ENCODE data around the gene BTBD10. TPM values are rescaled to one million over a fixed set of nuclear protein-coding genes. Genes with fewer than 3 reads are reported as not detected.

The BTBD10 gene
- total RNA-seq, 1 experiment from 2014 or later, result 30.2 TPM

- H4K20me1 ChIP-seq (ENCODE audit: low read length), result no peaks in the 10 kb centered on the region
- no peak overlapping the region for H3K4me2 ChIP-seq (ENCODE audit: low read length)
- H3F3A ChIP-seq (ENCODE audit: low read length, unreplicated experiment), result no peaks in the 10 kb centered on the region
- H3K4me1 ChIP-seq (ENCODE audit: insufficient read depth, low read length), result no peaks in the 10 kb centered on the region
- peaks cover 7% of the 10 kb centered on the region; the same call in 1 of the 2 replicates for H3K36me3 ChIP-seq (ENCODE audit: low read depth, low read length)
- no peaks in the 10 kb centered on the region for H3K9me2 ChIP-seq (replicated peaks; ENCODE audit: low read length)
- ChIA-PET POLR2A (ENCODE audit: unreplicated experiment) (no interaction called here), CTCF (no interaction called here)
- no peak overlapping the region for H3K4me3 ChIP-seq (ENCODE audit: low read length)
- no peak overlapping the region for H3K9ac ChIP-seq (ENCODE audit: low read length)
- no peak for TF ChIP-seq EZH2phosphoT487 (IDR thresholded peaks at IDR 0.05; ENCODE audit: borderline replicate concordance, low read length)
- TF ChIP-seq CTCF (conservative IDR thresholded peaks at IDR 0.05; ENCODE audit: low read depth, low read length), result no peak
- TF ChIP-seq EZH2 (IDR thresholded peaks at IDR 0.05; ENCODE audit: low read length, unreplicated experiment), result no peak
- H2AFZ ChIP-seq (ENCODE audit: low read length), result no peak overlapping the region
- BruUV-seq (replicated peaks), result no TSS peak
- no peaks in the 10 kb centered on the region for H3K79me2 ChIP-seq (ENCODE audit: low read length)
- intact Hi-C loops (cut with micrococcal nuclease), result no loop called here
- H3K27ac ChIP-seq (ENCODE audit: low read length), result no peak overlapping the region
- no peak for DNase-seq
- no peaks in the 10 kb centered on the region for H3K9me3 ChIP-seq (ENCODE audit: low read length)
- no peaks in the 10 kb centered on the region for H3K27me3 ChIP-seq (ENCODE audit: low read length)
- no peak for ATAC-seq
Measured at GRCh38 chr11:13388741-13389140, 74.3 kb downstream of the BTBD10 start.

GRCh38 chr11:13386567-13386966 is 76.5 kb downstream of the BTBD10 start:
- ChIA-PET POLR2A (ENCODE audit: unreplicated experiment) (no interaction called here), CTCF (interaction anchor here (0.7 kb wide), 1 partner anchor 8 kb away, joined by 3 read pairs; no protein-coding TSS in a partner anchor)
- H3K27me3 ChIP-seq (ENCODE audit: low read length), result no peaks in the 10 kb centered on the region
- BruUV-seq (replicated peaks), result no TSS peak
- no peaks in the 10 kb centered on the region for H4K20me1 ChIP-seq (ENCODE audit: low read length)
- no peaks in the 10 kb centered on the region for H3F3A ChIP-seq (ENCODE audit: low read length, unreplicated experiment)
- no peaks in the 10 kb centered on the region for H3K79me2 ChIP-seq (ENCODE audit: low read length)
- H3K9me3 ChIP-seq (ENCODE audit: low read length), result no peaks in the 10 kb centered on the region
- DNase-seq (no peak), ATAC-seq (peak; percentile 27; the same call in 1 of the 2 replicates)
- H3K4me2 ChIP-seq (ENCODE audit: low read length), result no peak overlapping the region
- no peaks in the 10 kb centered on the region for H3K4me1 ChIP-seq (ENCODE audit: insufficient read depth, low read length)
- intact Hi-C loops (cut with micrococcal nuclease), result no loop called here
- H3K27ac ChIP-seq (ENCODE audit: low read length), result no peak overlapping the region
- H3K36me3 ChIP-seq (ENCODE audit: low read depth, low read length), result peaks cover 7% of the 10 kb centered on the region; the same call in 1 of the 2 replicates
- no peak overlapping the region for H2AFZ ChIP-seq (ENCODE audit: low read length)
- H3K9ac ChIP-seq (ENCODE audit: low read length), result no peak overlapping the region
- H3K4me3 ChIP-seq (ENCODE audit: low read length), result no peak overlapping the region
- TF ChIP-seq EZH2 (IDR thresholded peaks at IDR 0.05; ENCODE audit: low read length, unreplicated experiment), result no peak
- TF ChIP-seq EZH2phosphoT487 (IDR thresholded peaks at IDR 0.05; ENCODE audit: borderline replicate concordance, low read length), result no peak
- no peak for TF ChIP-seq CTCF (conservative IDR thresholded peaks at IDR 0.05; ENCODE audit: low read depth, low read length)
- H3K9me2 ChIP-seq (replicated peaks; ENCODE audit: low read length), result no peaks in the 10 kb centered on the region

GRCh38 chr11:13384908-13385640 is 77.9 kb downstream of the BTBD10 start:
- POLR2A ChIA-PET (ENCODE audit: unreplicated experiment), result no interaction called here
- H3F3A ChIP-seq (ENCODE audit: low read length, unreplicated experiment), result no peaks in the 10 kb centered on the region
- H3K9ac ChIP-seq (ENCODE audit: low read length), result no peak overlapping the region
- ATAC-seq (peak; percentile 60), DNase-seq (peak; percentile 52)
- intact Hi-C loops (cut with micrococcal nuclease), result loop anchor here (1.0 kb wide), 1 partner anchor 202 kb away; no protein-coding TSS in a partner anchor
- H3K4me3 ChIP-seq (ENCODE audit: low read length), result no peak overlapping the region
- H3K79me2 ChIP-seq (ENCODE audit: low read length), result no peaks in the 10 kb centered on the region
- no peak overlapping the region for H2AFZ ChIP-seq (ENCODE audit: low read length)
- no peaks in the 10 kb centered on the region for H3K27me3 ChIP-seq (ENCODE audit: low read length)
- H3K4me1 ChIP-seq (ENCODE audit: insufficient read depth, low read length), result no peaks in the 10 kb centered on the region
- no peak for TF ChIP-seq EZH2 (IDR thresholded peaks at IDR 0.05; ENCODE audit: low read length, unreplicated experiment)
- TF ChIP-seq CTCF (conservative IDR thresholded peaks at IDR 0.05; ENCODE audit: low read depth, low read length), result peak; percentile 78
- no peak for TF ChIP-seq EZH2phosphoT487 (IDR thresholded peaks at IDR 0.05; ENCODE audit: borderline replicate concordance, low read length)
- no peaks in the 10 kb centered on the region for H3K9me3 ChIP-seq (ENCODE audit: low read length)
- no peaks in the 10 kb centered on the region for H3K9me2 ChIP-seq (replicated peaks; ENCODE audit: low read length)
- no peak overlapping the region for H3K4me2 ChIP-seq (ENCODE audit: low read length)
- peaks cover 7% of the 10 kb centered on the region; the same call in 1 of the 2 replicates for H3K36me3 ChIP-seq (ENCODE audit: low read depth, low read length)
- CTCF ChIA-PET, result interaction anchor here (0.6 to 1.4 kb wide), 8 partner anchors 14 to 497 kb away, joined by 3 to 10 read pairs (median 3); no protein-coding TSS in a partner anchor
- H4K20me1 ChIP-seq (ENCODE audit: low read length), result no peaks in the 10 kb centered on the region
- H3K27ac ChIP-seq (ENCODE audit: low read length), result no peak overlapping the region
- BruUV-seq (replicated peaks), result no TSS peak

Data from PC-3 (cell line).